Stimulated activated CD4-positive, alpha-beta T cell treated with anti-CD3 and anti-CD28 coated beads, Interleukin-12 subunit alpha, Interleukin-12 subunit beta, amount 100 ng/mL, for 24 hours (primary cell): ENCODE results near the gene SOX12.

Source experiments
- DNase-seq, 2 experiments: peaks; one replicate each; pipeline ENCODE4 v3.0.0-alpha.2; 2020; ENCODE audit warnings: low read depth in 2 of 2

SOX12 gene

DNA sequence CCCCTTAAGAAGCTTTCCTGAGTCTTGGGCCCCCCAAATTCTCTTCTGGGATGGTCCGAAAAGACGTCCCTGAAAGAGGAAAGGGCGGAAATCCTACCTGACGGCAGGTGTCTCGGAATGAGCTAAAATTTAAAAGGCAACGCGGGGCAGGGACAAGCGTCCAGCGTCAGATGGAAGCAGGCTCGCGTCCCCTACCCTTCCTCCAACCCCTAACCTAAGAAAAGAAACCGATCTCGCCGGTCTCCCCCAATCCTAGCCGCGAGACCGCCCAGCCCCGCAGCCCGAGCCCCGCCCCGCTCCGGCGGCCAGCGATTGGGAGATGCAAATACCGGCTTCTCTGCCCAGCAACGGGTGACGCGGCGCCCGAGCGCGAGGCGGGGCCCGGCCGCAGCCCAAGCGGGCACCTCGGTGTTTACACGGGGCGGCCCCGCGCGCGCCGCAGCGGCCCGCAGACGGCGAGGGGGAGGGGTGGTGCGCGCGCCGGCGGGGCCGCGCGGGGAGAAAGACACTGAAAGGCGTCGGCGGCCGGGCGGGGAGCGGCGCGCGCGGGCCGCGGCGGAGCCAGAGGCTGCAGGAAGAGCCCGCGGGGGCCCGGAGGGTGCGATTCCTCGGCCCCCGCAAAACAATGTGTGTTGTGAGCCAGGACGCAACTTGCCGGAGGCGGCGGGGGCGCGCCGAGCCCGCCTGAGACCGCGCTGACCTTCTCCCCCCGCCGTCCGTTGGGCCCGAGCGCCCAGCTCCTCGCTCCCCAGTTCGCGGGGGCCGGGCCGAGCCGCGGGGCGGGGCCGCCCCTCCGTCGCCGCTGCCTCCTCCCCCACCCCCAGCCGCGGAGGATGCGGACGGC, at the start of gene SOX12:
Gene SOX12 (plus strand): TSS at position 508 of the 844 bp plus-strand sequence. CDS start 373 bp downstream, outside the sequence.
- peak; percentile 94 to 98 for DNase-seq

- DNase-seq, result no peak
Measured at GRCh38 chr20:275791-276190, 49.6 kb upstream of the SOX12 start.

- no peak for DNase-seq
Measured at GRCh38 chr20:276620-277495, 48.5 kb upstream of the SOX12 start.

DNA sequence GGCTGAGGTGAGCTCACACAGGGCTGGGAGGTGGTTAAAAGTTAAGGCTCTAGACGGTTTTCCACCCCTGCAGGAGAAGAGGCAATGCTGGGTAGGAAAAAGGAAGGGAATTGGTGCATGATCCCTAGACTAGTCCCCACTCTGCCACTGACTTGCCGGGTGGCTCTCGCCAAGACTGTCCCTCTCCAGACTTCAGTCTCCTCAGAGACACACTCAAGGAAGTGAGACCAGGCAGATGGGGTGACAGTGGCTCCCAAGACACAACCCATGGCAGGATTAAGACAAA, 47.9 kb upstream of the SOX12 start:
- no peak for DNase-seq

GRCh38 chr20:278181-278580, 47.2 kb upstream of the SOX12 start:
- no peak for DNase-seq

GRCh38 chr20:278607-279571, 46.5 kb upstream of the SOX12 start:
- DNase-seq, result no peak

DNA sequence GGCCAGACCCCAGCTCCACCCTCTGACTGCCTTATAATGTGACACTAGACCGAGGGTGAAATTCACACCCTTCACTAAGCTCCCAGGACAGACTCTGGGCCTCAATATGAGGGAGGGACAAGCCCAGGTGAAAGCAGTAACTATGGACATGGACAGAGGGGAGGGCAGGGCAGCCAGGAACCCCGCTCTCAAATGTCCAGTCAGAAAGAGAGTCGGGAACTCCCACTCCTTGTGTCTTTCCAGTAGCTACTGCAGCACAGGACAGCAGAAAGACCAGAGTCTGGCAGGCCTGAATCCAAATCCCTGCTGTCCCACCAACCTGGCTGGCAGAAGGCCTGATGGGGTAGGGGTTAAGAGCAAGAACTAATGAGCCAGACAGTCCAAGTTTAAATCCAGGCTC, 41.2 kb upstream of the SOX12 start:
- no peak for DNase-seq

GRCh38 chr20:286508-286907, 38.8 kb upstream of the SOX12 start:
- no peak for DNase-seq

DNA sequence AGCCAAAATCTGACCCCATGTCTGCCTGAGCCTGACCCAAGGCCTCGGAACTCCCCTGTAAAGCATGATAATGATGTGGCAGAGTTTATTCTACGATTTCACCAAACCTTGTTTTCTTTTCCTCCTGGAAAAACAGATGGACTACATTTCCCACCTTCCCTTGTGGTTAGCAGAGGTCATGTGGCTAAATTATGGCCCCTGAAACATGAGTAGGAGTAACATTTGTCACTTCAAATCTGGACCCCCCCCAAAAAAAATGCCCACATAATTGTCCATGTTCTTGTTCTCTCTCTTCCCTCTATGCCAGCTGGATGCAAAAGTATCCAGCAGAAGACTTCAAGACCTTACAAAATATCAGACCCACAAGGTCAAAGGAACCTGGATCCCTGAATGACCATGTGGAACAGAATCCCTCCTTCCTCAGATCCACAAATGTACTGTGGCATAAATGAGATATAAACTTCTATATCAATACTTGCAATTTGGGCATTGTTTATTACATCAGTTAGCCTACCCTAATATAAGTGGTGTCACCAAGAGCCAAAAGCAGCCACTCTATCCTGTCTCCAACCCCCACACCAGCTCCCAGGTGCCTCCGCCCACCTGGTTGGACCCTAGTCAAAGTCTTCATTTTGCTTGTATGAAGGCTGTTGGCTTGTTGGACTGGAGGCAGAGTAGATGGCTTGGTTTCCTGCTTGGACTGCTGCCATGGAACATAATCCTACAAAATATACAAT, 36.2 kb upstream of the SOX12 start:
- DNase-seq, result no peak

DNA sequence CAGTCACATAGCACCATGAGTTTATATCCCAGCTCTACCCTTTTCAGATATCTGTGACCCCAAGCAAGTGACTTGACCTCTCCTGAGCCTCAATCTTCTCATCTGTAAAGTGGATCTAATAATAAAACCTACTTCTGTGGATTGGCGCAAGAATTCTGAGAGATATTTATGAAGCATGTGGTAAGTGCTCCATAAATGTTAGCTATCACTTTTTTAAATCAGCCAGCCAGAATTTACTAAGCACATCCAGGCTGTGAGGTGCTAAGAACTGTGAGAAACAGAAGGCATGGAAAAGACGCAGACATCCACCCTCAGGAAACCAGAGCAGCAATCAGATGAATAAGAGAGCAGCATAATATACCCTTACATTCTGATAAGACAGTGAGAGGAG, 35.7 kb upstream of the SOX12 start:
- DNase-seq, result no peak

GRCh38 chr20:290084-290831, 35.1 kb upstream of the SOX12 start, which contains the start of gene C20orf96:
Gene C20orf96, minus strand, starts transcription at chr20:290750. Its CDS starts 140 bp downstream, at chr20:290610.
- DNase-seq, result peak; percentile 73 to 92

GRCh38 chr20:294602-295001, 30.8 kb upstream of the SOX12 start:
- DNase-seq, result no peak

DNA sequence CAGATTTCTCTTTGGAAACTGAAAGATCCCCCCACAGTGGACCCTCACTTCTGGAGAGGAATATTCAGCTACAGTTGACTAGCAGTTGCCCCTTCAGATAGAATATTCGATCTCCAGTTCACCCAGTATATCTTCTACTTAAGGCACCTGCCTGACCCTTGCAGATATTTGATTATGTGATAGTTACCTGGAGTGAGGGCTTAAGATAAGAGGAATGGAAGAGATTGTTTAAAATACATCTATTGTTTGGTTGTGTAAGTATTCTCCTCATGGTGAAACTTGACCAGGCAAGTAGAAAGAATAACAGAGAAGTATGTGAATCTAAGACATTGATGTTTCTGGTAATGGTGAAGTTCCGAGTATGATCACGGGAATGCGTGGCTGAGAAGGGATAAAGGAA, 29.5 kb upstream of the SOX12 start:
- DNase-seq, result no peak

- peak; percentile 72 to 77 for DNase-seq
Measured at GRCh38 chr20:297098-297924, 28.0 kb upstream of the SOX12 start, which contains the start of gene ZCCHC3. Gene ZCCHC3, plus strand, starts transcription at chr20:297570. Its CDS starts 17 bp downstream, at chr20:297587.

GRCh38 chr20:297925-298775, 27.2 kb upstream of the SOX12 start:
- peak in 1 of 2 experiments; percentile 24 for DNase-seq

DNA sequence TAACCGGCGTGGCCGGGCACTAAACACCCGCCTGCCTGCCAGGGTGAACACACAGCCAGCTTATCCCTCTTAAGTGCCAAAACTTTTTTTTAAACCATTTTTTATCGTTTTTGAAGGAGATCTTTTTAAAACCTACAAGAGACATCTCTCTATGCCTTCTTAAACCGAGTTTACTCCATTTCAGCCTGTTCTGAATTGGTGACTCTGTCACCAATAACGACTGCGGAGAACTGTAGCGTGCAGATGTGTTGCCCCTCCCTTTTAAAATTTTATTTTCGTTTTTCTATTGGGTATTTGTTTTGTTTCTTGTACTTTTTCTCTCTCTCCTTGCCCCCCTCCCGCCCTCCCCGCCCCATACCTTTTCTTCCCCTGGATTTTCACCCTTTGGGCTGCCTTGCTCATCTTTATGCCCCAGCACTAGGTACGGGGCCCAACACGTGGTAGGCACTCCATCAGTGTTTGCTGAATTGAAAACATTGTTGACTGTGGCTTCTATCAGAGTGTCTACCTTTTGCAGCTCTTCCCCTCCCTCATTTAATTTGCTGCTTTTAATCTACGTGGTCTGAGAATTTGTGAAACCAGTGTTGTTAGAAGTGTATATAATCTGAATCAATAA, 26.5 kb upstream of the SOX12 start:
- no peak for DNase-seq

- no peak for DNase-seq
Measured at GRCh38 chr20:300345-300990, 24.9 kb upstream of the SOX12 start.
